DOHH2 (cell line): Measurements from ENCODE around the gene KRTDAP.

Source experiments
- CTCF ChIP-seq: fragments of 200-600 bp; sonication (generic); IDR thresholded peaks from one replicate; pipeline ENCODE4 v1.5.1; 2014; ENCODE audit warnings: antibody characterized with exemption, mild to moderate bottlenecking, low read depth, low read length; ENCODE audit not compliant: poor library complexity, severe bottlenecking
- EZH2phosphoT487 ChIP-seq: fragments of 200-600 bp; sonication (generic); IDR thresholded peaks from 2 replicates; pipeline ENCODE4 v1.6.1; 2017; ENCODE audit warnings: borderline replicate concordance, mild to moderate bottlenecking, antibody characterized with exemption, low read length, moderate library complexity, mixed read lengths

GRCh38 chr19:35502751-35503150 is 12.5 kb upstream of the KRTDAP start:
- TF ChIP-seq CTCF (no peak), EZH2phosphoT487 (no peak)
